ENCODE data around the gene TARP.
"Not testable (repeated sequence)": the region's sequence is repeated elsewhere in the genome, so short reads cannot be mapped to it uniquely, and the experiment has no call there.

TARP gene

GRCh38 chr7:38280000-38280399 lies 6.6 kb upstream of the TARP start:
- Histone ChIP-seq H3K9me3 (no peaks in the 10 kb centered on the region), H3K36me3 (ENCODE audit: low read depth) (no peaks in the 10 kb centered on the region), H3K4me3 (no peak overlapping the region), H3K4me1 (ENCODE audit: low read depth) (no peaks in the 10 kb centered on the region)
- intact Hi-C loops (cut with DNase I, micrococcal nuclease): no loop called here
- ATAC-seq: no peak
- no peak for TF ChIP-seq CTCF (IDR thresholded peaks at IDR 0.05)
- no peak for DNase-seq

- Histone ChIP-seq H3K9me3 (no peaks in the 10 kb centered on the region), H3K4me3 (no peak overlapping the region), H3K36me3 (ENCODE audit: low read depth) (no peaks in the 10 kb centered on the region), H3K4me1 (ENCODE audit: low read depth) (no peaks in the 10 kb centered on the region)
- intact Hi-C loops (cut with DNase I, micrococcal nuclease): no loop called here
- TF ChIP-seq CTCF (IDR thresholded peaks at IDR 0.05): no peak
- ATAC-seq (no peak), DNase-seq (no peak)
Measured at GRCh38 chr7:38276096-38276877, 2.9 kb upstream of the TARP start.

- H3K36me3 ChIP-seq (ENCODE audit: low read depth): no peaks in the 10 kb centered on the region
- intact Hi-C loops (cut with DNase I, micrococcal nuclease): no loop called here
Measured at GRCh38 chr7:38274927-38275620, 1.6 kb upstream of the TARP start.

GRCh38 chr7:38274486-38274885 lies 1.1 kb upstream of the TARP start:
- no peaks in the 10 kb centered on the region for H3K36me3 ChIP-seq (ENCODE audit: low read depth)
- no peaks in the 10 kb centered on the region for H3K4me1 ChIP-seq (ENCODE audit: low read depth)
- intact Hi-C loops (cut with DNase I, micrococcal nuclease): no loop called here
- DNase-seq (no peak), ATAC-seq (no peak)
- no peaks in the 10 kb centered on the region for H3K9me3 ChIP-seq
- H3K4me3 ChIP-seq: no peak overlapping the region
- TF ChIP-seq CTCF (IDR thresholded peaks at IDR 0.05): no peak

More at GRCh38 chr7:38274927-38275620, 1.6 kb upstream of the TARP start:
- no peak for ATAC-seq
- Histone ChIP-seq H3K4me3 (no peak overlapping the region), H3K9me3 (no peaks in the 10 kb centered on the region), H3K4me1 (ENCODE audit: low read depth) (no peaks in the 10 kb centered on the region)
- TF ChIP-seq CTCF (IDR thresholded peaks at IDR 0.05): no peak
- DNase-seq: no peak

- intact Hi-C loops (cut with DNase I, micrococcal nuclease); H3K4me1 ChIP-seq (ENCODE audit: low read depth): not testable (repeated sequence)
Measured at GRCh38 chr7:38270405-38270804, 3.0 kb downstream of the TARP start.

GRCh38 chr7:38269704-38270346 lies 3.6 kb downstream of the TARP start:
- DNase-seq; H3K36me3 ChIP-seq (ENCODE audit: low read depth); H3K9me3 ChIP-seq; ATAC-seq; H3K4me1 ChIP-seq (ENCODE audit: low read depth); intact Hi-C loops (cut with DNase I, micrococcal nuclease); H3K4me3 ChIP-seq: not testable (repeated sequence)

More at GRCh38 chr7:38270405-38270804, 3.0 kb downstream of the TARP start:
- H3K4me3 ChIP-seq; DNase-seq; ATAC-seq; H3K9me3 ChIP-seq; H3K36me3 ChIP-seq (ENCODE audit: low read depth): not testable (repeated sequence)

GRCh38 chr7:38265958-38266357 lies 7.5 kb downstream of the TARP start:
- ATAC-seq; DNase-seq; H3K4me3 ChIP-seq; H3K36me3 ChIP-seq (ENCODE audit: low read depth); H3K4me1 ChIP-seq (ENCODE audit: low read depth); H3K9me3 ChIP-seq; intact Hi-C loops (cut with DNase I, micrococcal nuclease): not testable (repeated sequence)

- H3K9me3 ChIP-seq; H3K4me3 ChIP-seq; H3K36me3 ChIP-seq (ENCODE audit: low read depth); H3K4me1 ChIP-seq (ENCODE audit: low read depth); ATAC-seq; DNase-seq; intact Hi-C loops (cut with DNase I, micrococcal nuclease): not testable (repeated sequence)
Measured at GRCh38 chr7:38264602-38265001, 8.8 kb downstream of the TARP start.

- intact Hi-C loops (cut with DNase I, micrococcal nuclease); H3K36me3 ChIP-seq (ENCODE audit: low read depth); H3K4me3 ChIP-seq; H3K4me1 ChIP-seq (ENCODE audit: low read depth); ATAC-seq; DNase-seq; H3K9me3 ChIP-seq: not testable (repeated sequence)
Measured at GRCh38 chr7:38263274-38263673, 10.2 kb downstream of the TARP start.
